Measurements from ENCODE around the gene PPP1R14B. TPM values are rescaled to one million over a fixed set of nuclear protein-coding genes. Genes with fewer than 3 reads are reported as not detected.

The PPP1R14B gene
- total RNA-seq, 4 donors from 2014 or later, result 78.7 to 101 (median 99.0) TPM

- Histone ChIP-seq H3K4me1 (peaks cover 0 to 60% (median 24%) of the 10 kb centered on the region in 4 donors), H3K27ac (peak overlapping the region; percentile 87 to 96 (median 90)), H3K9me3 (no peaks in the 10 kb centered on the region), H3K4me3 (peak overlapping the region; percentile 48 to 82 (median 67)), H3K36me3 (peaks cover 0 to 7% (median 0%) of the 10 kb centered on the region in 3 donors), H3K27me3 (no peaks in the 10 kb centered on the region)
- no peak for DNase-seq
- TF ChIP-seq POLR2A (IDR thresholded peaks at IDR 0.05), result no peak
- no peak for TF ChIP-seq CTCF (IDR thresholded peaks at IDR 0.05)
These were observed 1.8 kb downstream of the PPP1R14B start for GRCh38 chr11:64244966-64245365.

GRCh38 chr11:64244107-64244506 is 2.6 kb downstream of the PPP1R14B start:
- H3K36me3 ChIP-seq, result peaks cover 0 to 7% (median 0%) of the 10 kb centered on the region in 3 donors
- H3K27ac ChIP-seq, result peak overlapping the region in 1 of 4 donors; percentile 44
- H3K9me3 ChIP-seq, result no peaks in the 10 kb centered on the region
- DNase-seq, result no peak
- H3K27me3 ChIP-seq, result no peaks in the 10 kb centered on the region
- TF ChIP-seq POLR2A (IDR thresholded peaks at IDR 0.05) (no peak), CTCF (IDR thresholded peaks at IDR 0.05) (no peak)
- peaks cover 0 to 57% (median 28%) of the 10 kb centered on the region in 4 donors for H3K4me1 ChIP-seq
- no peak overlapping the region for H3K4me3 ChIP-seq

- Histone ChIP-seq H3K27me3 (no peaks in the 10 kb centered on the region), H3K9me3 (no peaks in the 10 kb centered on the region), H3K4me1 (peaks cover 0 to 51% (median 28%) of the 10 kb centered on the region in 4 donors), H3K36me3 (peaks cover 0 to 14% (median 0%) of the 10 kb centered on the region in 3 donors), H3K27ac (peak overlapping the region in 3 of 4 donors; percentile 98), H3K4me3 (no peak overlapping the region)
- TF ChIP-seq CTCF (IDR thresholded peaks at IDR 0.05), result no peak
- TF ChIP-seq POLR2A (IDR thresholded peaks at IDR 0.05), result no peak
- DNase-seq, result no peak
These were observed 3.4 kb downstream of the PPP1R14B start for GRCh38 chr11:64243236-64243854.

- H3K27me3 ChIP-seq, result no peaks in the 10 kb centered on the region
- TF ChIP-seq CTCF (IDR thresholded peaks at IDR 0.05), result peak in 1 of 6 experiments; percentile 11
- peak; percentile 85 to 87 for TF ChIP-seq POLR2A (IDR thresholded peaks at IDR 0.05)
- H3K4me3 ChIP-seq, result peak overlapping the region; percentile 76 to 95 (median 94)
- peaks cover 0 to 26% (median 0%) of the 10 kb centered on the region in 3 donors for H3K36me3 ChIP-seq
- peak overlapping the region; percentile 98 to 100 (median 98) for H3K27ac ChIP-seq
- DNase-seq, result peak; percentile 35 to 77 (median 74)
- no peaks in the 10 kb centered on the region for H3K9me3 ChIP-seq
- H3K4me1 ChIP-seq, result peaks cover 0 to 55% (median 25%) of the 10 kb centered on the region in 4 donors
These were observed 5.0 kb downstream of the PPP1R14B start for GRCh38 chr11:64241491-64242374.

GRCh38 chr11:64241241-64241490 is 5.6 kb downstream of the PPP1R14B start:
- DNase-seq, result peak; percentile 99 to 100 (median 100)
- Histone ChIP-seq H3K27ac (peak overlapping the region; percentile 98 to 100 (median 98)), H3K4me1 (peaks cover 0 to 58% (median 25%) of the 10 kb centered on the region in 4 donors), H3K9me3 (no peaks in the 10 kb centered on the region), H3K36me3 (peaks cover 0 to 26% (median 0%) of the 10 kb centered on the region in 3 donors), H3K27me3 (no peaks in the 10 kb centered on the region), H3K4me3 (peak overlapping the region; percentile 76 to 95 (median 94))
- TF ChIP-seq CTCF (IDR thresholded peaks at IDR 0.05) (no peak), POLR2A (IDR thresholded peaks at IDR 0.05) (no peak)

All from Peyer's patch (tissue), 4 donors.